Fibroblast of lung (primary cell): ENCODE data around the gene RNF180.

Experiments used
- CTCF ChIP-seq, 2 donors: IDR thresholded peaks in 1 of 2; conservative IDR thresholded peaks in 1 of 2; 1 replicate in 1 of 2; 2 replicates in 1 of 2; pipeline ENCODE4 v1.5.1; 2011 to 2012; ENCODE audit warnings: low read length in 2 of 2, control low read depth in 1 of 2, inconsistent platforms in 1 of 2, low read depth in 1 of 2, mild to moderate bottlenecking in 1 of 2
- EZH2 ChIP-seq: IDR thresholded peaks from 2 replicates; pipeline ENCODE4 v1.5.1; 2012; ENCODE audit warnings: low read length, control low read depth, mild to moderate bottlenecking; ENCODE audit errors: missing control alignments

- TF ChIP-seq CTCF (conservative IDR thresholded peaks at IDR 0.05 in 1 of 2, IDR thresholded peaks at IDR 0.05 in 1 of 2; ENCODE audit: low read depth in 1 of 2, low read length in 2 of 2) = no peak
- TF ChIP-seq EZH2 = no peak
Measured at GRCh38 chr5:64273276-64273675, 107.6 kb downstream of the RNF180 start.
